Aorta (tissue), 4 donors: ENCODE data around the gene SUMF2. TPM values are rescaled to one million over a fixed set of nuclear protein-coding genes. Genes with fewer than 3 reads are reported as not detected.

Experiments used
- polyA plus RNA-seq, 2 donors: library from polyadenylated mRNA; stranded (reverse); fragments of 200-250 nt; gene quantifications; one replicate each; pipeline ENCODE4 v1.2.3, GENCODE V29; 2013
- total RNA-seq, 2 donors: library from RNA; stranded (reverse); fragmentation: NEBNext Ultra II Directional; extraction: Animal tissue kit (Norgen Biotek cat#: 25700); gene quantifications; one replicate each; pipeline ENCODE4 v1.2.1, GENCODE V29; 2021
- donor health status: healthy with polysubstance abuse.
- donor health status: Bipolar disorder and iron deficiency.
- donor health status: DM: no; HTN: no; CAD: no.
- donor health status: DM: yes; HTN: yes; CAD: no.

SUMF2 gene
- total and polyA plus RNA-seq, 4 donors = 47.7 to 143 (median 107) TPM

Other genes starting within 250 kb of the SUMF2 start
- gene SEPTIN14, start 201.5 kb upstream of the SUMF2 start, total RNA-seq = not detected
- gene SEPTIN14, start 201.5 kb upstream of the SUMF2 start, polyA plus RNA-seq = not detected
- 1 to 10 TPM; 2.6 to 4.8 TPM for gene ZNF713, start 176.8 kb upstream of the SUMF2 start, total RNA-seq
- 1 to 10 TPM; 1.1 to 1.4 TPM for gene ZNF713, start 176.8 kb upstream of the SUMF2 start, polyA plus RNA-seq
- 1 to 10 TPM; 8.6 to 9.0 TPM for gene MRPS17, start 112.4 kb upstream of the SUMF2 start, total RNA-seq
- 1 to 10 TPM; 7.9 to 9.4 TPM for gene MRPS17, start 112.4 kb upstream of the SUMF2 start, polyA plus RNA-seq
- gene NIPSNAP2, start 99.7 kb upstream of the SUMF2 start, total RNA-seq = 10 to 100 TPM; 40.9 to 47.8 TPM
- 10 to 100 TPM; 34.3 to 53.1 TPM for gene NIPSNAP2, start 99.7 kb upstream of the SUMF2 start, polyA plus RNA-seq
- 1 to 10 TPM; 4.3 to 5.7 TPM for gene PSPH, start 12.8 kb upstream of the SUMF2 start, total RNA-seq
- 1 to 10 TPM; 7.4 TPM for gene PSPH, start 12.8 kb upstream of the SUMF2 start, polyA plus RNA-seq
- gene CCT6A, start 12.5 kb upstream of the SUMF2 start, total RNA-seq = 10 to 100 TPM; 80.6 to 82.8 TPM
- gene CCT6A, start 12.5 kb upstream of the SUMF2 start, polyA plus RNA-seq = 100 to 1,000 TPM in 1 of 2 donors, 10 to 100 TPM in 1; 88.1 to 115 TPM
- 1 to 10 TPM; 4.6 to 9.3 TPM for gene PHKG1, start 28.7 kb downstream of the SUMF2 start, total RNA-seq
- gene PHKG1, start 28.7 kb downstream of the SUMF2 start, polyA plus RNA-seq = 10 to 100 TPM in 1 of 2 donors, 1 to 10 TPM in 1; 2.9 to 20.5 TPM
- 100 to 1,000 TPM; 187 to 240 TPM for gene CHCHD2, start 42.2 kb downstream of the SUMF2 start, total RNA-seq
- gene CHCHD2, start 42.2 kb downstream of the SUMF2 start, polyA plus RNA-seq = 100 to 1,000 TPM; 379 to 492 TPM
- 1 to 10 TPM in 1 of 2 donors, under 1 TPM in 1; 0.62 to 1.1 TPM for gene NUPR2, start 52.1 kb downstream of the SUMF2 start, total RNA-seq
- gene NUPR2, start 52.1 kb downstream of the SUMF2 start, polyA plus RNA-seq = 1 to 10 TPM; 1.3 to 3.3 TPM